ENCODE measurements around the gene RAD21L1.

DNA sequence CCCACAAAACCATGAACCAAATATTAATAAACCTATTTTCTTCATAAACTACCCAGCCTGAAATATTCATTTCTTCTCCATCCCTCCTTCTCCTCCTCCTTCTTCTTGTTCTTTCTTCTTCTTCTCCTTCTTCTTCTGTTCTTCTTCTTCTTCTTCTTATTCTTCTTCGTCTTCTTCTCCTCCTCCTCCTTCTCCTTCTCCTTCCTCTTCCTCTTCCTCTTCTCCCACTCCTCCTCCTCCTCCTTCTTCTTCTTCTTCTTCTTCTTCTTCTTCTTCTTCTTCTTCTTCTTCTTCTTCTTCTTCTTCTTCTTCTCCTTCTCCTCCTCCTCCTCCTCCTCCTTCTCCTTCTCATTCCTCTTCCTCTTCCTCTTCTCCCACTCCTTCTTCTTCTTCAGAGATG is 36.0 kb upstream of the RAD21L1 start:
- TF ChIP-seq, protein P1, sequence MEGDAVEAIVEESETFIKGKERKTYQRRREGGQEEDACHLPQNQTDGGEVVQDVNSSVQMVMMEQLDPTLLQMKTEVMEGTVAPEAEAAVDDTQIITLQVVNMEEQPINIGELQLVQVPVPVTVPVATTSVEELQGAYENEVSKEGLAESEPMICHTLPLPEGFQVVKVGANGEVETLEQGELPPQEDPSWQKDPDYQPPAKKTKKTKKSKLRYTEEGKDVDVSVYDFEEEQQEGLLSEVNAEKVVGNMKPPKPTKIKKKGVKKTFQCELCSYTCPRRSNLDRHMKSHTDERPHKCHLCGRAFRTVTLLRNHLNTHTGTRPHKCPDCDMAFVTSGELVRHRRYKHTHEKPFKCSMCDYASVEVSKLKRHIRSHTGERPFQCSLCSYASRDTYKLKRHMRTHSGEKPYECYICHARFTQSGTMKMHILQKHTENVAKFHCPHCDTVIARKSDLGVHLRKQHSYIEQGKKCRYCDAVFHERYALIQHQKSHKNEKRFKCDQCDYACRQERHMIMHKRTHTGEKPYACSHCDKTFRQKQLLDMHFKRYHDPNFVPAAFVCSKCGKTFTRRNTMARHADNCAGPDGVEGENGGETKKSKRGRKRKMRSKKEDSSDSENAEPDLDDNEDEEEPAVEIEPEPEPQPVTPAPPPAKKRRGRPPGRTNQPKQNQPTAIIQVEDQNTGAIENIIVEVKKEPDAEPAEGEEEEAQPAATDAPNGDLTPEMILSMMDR (IDR thresholded peaks at IDR 0.05): no peak
- no peak for TF ChIP-seq POLR2A (IDR thresholded peaks at IDR 0.05)

All from Peyer's patch (tissue), 4 donors.